Activated CD4-positive, alpha-beta T cell treated with anti-CD3 and anti-CD28 coated beads, Interleukin-2, Interleukin-6, amounts not matched to agents 100 ng/mL and 50 ng/mL, durations not matched to agents 16 hours and 8 hours (primary cell): Measurements from ENCODE around the gene IGFBP3.

Source experiments
- DNase-seq: peaks from one replicate; pipeline ENCODE4 v3.0.0-alpha.2; 2020

Gene IGFBP3

GRCh38 chr7:45867471-45867870, 53.6 kb downstream of the IGFBP3 start:
- no peak for DNase-seq

- DNase-seq, result no peak
Observed at GRCh38 chr7:45865594-45866410, 55.3 kb downstream of the IGFBP3 start.

- DNase-seq, result no peak
Observed at GRCh38 chr7:45863715-45864114, 57.4 kb downstream of the IGFBP3 start.
